Loucy (cell line): ENCODE data around the gene FES.

Source experiments
- CTCF ChIP-seq: fragments of 200-600 bp; sonication (generic); conservative IDR thresholded peaks from 2 replicates; pipeline ENCODE4 v1.5.1; 2014; ENCODE audit warnings: mild to moderate bottlenecking, antibody characterized with exemption, low read length
- EZH2phosphoT487 ChIP-seq: fragments of 200-600 bp; IDR thresholded peaks from 2 replicates; pipeline ENCODE4 v1.6.1; 2018; ENCODE audit warnings: antibody characterized with exemption, mild to moderate bottlenecking, moderate library complexity, borderline replicate concordance

DNA sequence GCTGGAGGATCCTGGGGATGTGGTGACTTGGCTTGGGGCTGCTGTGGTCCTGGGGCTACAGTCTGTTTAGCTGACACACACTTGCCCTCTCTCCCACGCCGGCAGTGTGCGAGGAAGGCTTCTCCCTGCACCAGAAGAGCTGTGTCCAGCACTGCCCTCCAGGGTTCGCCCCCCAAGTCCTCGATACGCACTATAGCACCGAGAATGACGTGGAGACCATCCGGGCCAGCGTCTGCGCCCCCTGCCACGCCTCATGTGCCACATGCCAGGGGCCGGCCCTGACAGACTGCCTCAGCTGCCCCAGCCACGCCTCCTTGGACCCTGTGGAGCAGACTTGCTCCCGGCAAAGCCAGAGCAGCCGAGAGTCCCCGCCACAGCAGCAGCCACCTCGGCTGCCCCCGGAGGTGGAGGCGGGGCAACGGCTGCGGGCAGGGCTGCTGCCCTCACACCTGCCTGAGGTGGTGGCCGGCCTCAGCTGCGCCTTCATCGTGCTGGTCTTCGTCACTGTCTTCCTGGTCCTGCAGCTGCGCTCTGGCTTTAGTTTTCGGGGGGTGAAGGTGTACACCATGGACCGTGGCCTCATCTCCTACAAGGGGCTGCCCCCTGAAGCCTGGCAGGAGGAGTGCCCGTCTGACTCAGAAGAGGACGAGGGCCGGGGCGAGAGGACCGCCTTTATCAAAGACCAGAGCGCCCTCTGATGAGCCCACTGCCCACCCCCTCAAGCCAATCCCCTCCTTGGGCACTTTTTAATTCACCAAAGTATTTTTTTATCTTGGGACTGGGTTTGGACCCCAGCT, 2.9 kb upstream of the FES start:
- TF ChIP-seq CTCF (no peak), EZH2phosphoT487 (no peak)
